Trophoblast cell (in vitro differentiated cells and primary cell): ENCODE measurements around the gene PPA1.

Experiments
- DNase-seq, 2 donors: peaks; one replicate each; pipeline ENCODE4 v3.0.0-alpha.2; 2016
- H2AFZ ChIP-seq: 2 replicates; pipeline ENCODE4 v1.6.1; 2013; ENCODE audit warnings: low read length, moderate library complexity, mild to moderate bottlenecking; ENCODE audit not compliant: insufficient read depth, poor library complexity
- H2AK5ac ChIP-seq: 2 replicates; pipeline ENCODE4 v1.6.1; 2013; ENCODE audit warnings: mild to moderate bottlenecking, low read length
- H2BK120ac ChIP-seq: 2 replicates; pipeline ENCODE4 v1.6.1; 2013; ENCODE audit warnings: low read length, mild to moderate bottlenecking, moderate library complexity; ENCODE audit not compliant: insufficient read depth, poor library complexity
- H2BK12ac ChIP-seq: 2 replicates; pipeline ENCODE4 v1.6.1; 2013; ENCODE audit warnings: mild to moderate bottlenecking, low read length, moderate library complexity
- H2BK5ac ChIP-seq: 2 replicates; pipeline ENCODE4 v1.6.1; 2013; ENCODE audit warnings: low read length, low read depth, moderate library complexity, mild to moderate bottlenecking; ENCODE audit not compliant: poor library complexity
- H3K14ac ChIP-seq: 2 replicates; pipeline ENCODE4 v1.6.1; 2013; ENCODE audit warnings: mild to moderate bottlenecking, low read length
- H3K18ac ChIP-seq: 2 replicates; pipeline ENCODE4 v1.6.1; 2013; ENCODE audit warnings: mild to moderate bottlenecking, low read length
- H3K23ac ChIP-seq: 2 replicates; pipeline ENCODE4 v1.6.1; 2013; ENCODE audit warnings: low read length
- H3K27ac ChIP-seq: 2 replicates; pipeline ENCODE4 v1.5.1; 2013; ENCODE audit warnings: low read depth, mild to moderate bottlenecking, inconsistent platforms, low read length, moderate library complexity
- H3K27me3 ChIP-seq: 2 replicates; pipeline ENCODE4 v1.6.1; 2013; ENCODE audit warnings: inconsistent platforms, mild to moderate bottlenecking, low read length, moderate library complexity; ENCODE audit not compliant: insufficient read depth
- H3K36me3 ChIP-seq, 2 experiments: 1 replicate in 1 of 2; 2 replicates in 1 of 2; pipeline ENCODE4 v1.6.1; 2013; ENCODE audit warnings: low read length in 2 of 2, mild to moderate bottlenecking in 2 of 2, moderate library complexity in 1 of 2; ENCODE audit not compliant: insufficient read depth in 2 of 2, control insufficient read depth in 1 of 2
- H3K4ac ChIP-seq: 2 replicates; pipeline ENCODE4 v1.6.1; 2013; ENCODE audit warnings: low read depth, mild to moderate bottlenecking, low read length, moderate library complexity
- H3K4me1 ChIP-seq, 2 experiments: 1 replicate in 1 of 2; 2 replicates in 1 of 2; pipeline ENCODE4 v1.6.1; 2013; ENCODE audit warnings: low read length in 2 of 2, mild to moderate bottlenecking in 2 of 2, moderate library complexity in 1 of 2; ENCODE audit not compliant: insufficient read depth in 2 of 2, control insufficient read depth in 1 of 2
- H3K4me2 ChIP-seq: 2 replicates; pipeline ENCODE4 v1.6.1; 2013; ENCODE audit warnings: inconsistent platforms, mild to moderate bottlenecking, low read length, moderate library complexity
- H3K4me3 ChIP-seq: 2 replicates; pipeline ENCODE4 v1.5.1; 2013; ENCODE audit warnings: mild to moderate bottlenecking, low read depth, low read length, inconsistent platforms
- H3K79me1 ChIP-seq: one replicate; pipeline ENCODE4 v1.6.1; 2013; ENCODE audit warnings: low read length
- H3K79me2 ChIP-seq: 2 replicates; pipeline ENCODE4 v1.6.1; 2013; ENCODE audit warnings: low read length, mild to moderate bottlenecking; ENCODE audit not compliant: control insufficient read depth, insufficient read depth, poor library complexity
- H3K9ac ChIP-seq: 2 replicates; pipeline ENCODE4 v1.6.1; 2013; ENCODE audit warnings: mild to moderate bottlenecking, low read length
- H3K9me3 ChIP-seq: 2 replicates; pipeline ENCODE4 v1.6.1; 2013; ENCODE audit warnings: low read depth, mild to moderate bottlenecking, control low read depth, inconsistent platforms, low read length; ENCODE audit not compliant: insufficient read depth
- H4K12ac ChIP-seq: 2 replicates; pipeline ENCODE4 v1.6.1; 2013; ENCODE audit warnings: low read depth, mild to moderate bottlenecking, low read length, moderate library complexity
- H4K8ac ChIP-seq: 2 replicates; pipeline ENCODE4 v1.6.1; 2013; ENCODE audit warnings: low read depth, mild to moderate bottlenecking, low read length, moderate library complexity
- H4K91ac ChIP-seq: one replicate; pipeline ENCODE4 v1.6.1; 2013; ENCODE audit warnings: low read depth, mild to moderate bottlenecking, low read length, moderate library complexity
- WGBS: extraction: QIAGEN DNeasy Blood & Tissue Kit; methylation state at CpG from one replicate; pipeline ENCODE4 v1.1.7; 2013; ENCODE audit warnings: missing lambda C conversion rate; ENCODE audit not compliant: insufficient read length, insufficient coverage; ENCODE audit errors: extremely low coverage; 5-methylcytosine and 5-hydroxymethylcytosine counted together

Gene PPA1

DNA sequence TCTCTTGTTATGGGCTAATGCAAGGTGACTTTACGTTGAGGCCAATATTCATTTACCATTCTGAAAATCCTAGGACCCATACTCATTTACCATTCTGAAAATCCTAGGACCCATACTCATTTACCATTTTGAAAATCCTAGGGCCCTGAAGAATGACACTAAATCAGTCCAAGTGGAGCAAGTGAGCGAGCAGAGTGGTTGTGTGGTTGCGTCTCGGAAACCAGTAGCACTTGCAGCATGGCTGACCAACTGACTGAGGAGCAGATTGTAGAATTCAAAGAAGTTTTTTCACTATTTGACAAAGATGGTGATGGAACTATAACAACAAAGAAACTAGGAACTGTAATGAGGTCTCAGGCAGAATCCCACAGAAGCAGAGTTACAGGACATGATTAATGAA lies 69.8 kb downstream of the PPA1 start:
- H3K4me1 ChIP-seq, result peaks cover 0 to 2% of the 10 kb centered on the region in 2 experiments
- DNase-seq, result no peak
- no peak overlapping the region for H3K23ac ChIP-seq
- H3K36me3 ChIP-seq, result peaks cover 5 to 6% of the 10 kb centered on the region in 2 experiments
- no peak overlapping the region for H3K9ac ChIP-seq
- no peak overlapping the region for H2BK120ac ChIP-seq
- H3K27me3 ChIP-seq, result no peaks in the 10 kb centered on the region
- no peak overlapping the region for H2BK12ac ChIP-seq
- no peak overlapping the region for H4K8ac ChIP-seq
- H3K14ac ChIP-seq, result no peak overlapping the region
- H2AFZ ChIP-seq, result no peak overlapping the region
- peak overlapping the region; percentile 52 for H3K4ac ChIP-seq
- H3K4me3 ChIP-seq, result no peak overlapping the region
- H3K79me2 ChIP-seq, result peaks cover 5% of the 10 kb centered on the region
- H3K9me3 ChIP-seq, result no peaks in the 10 kb centered on the region
- H3K18ac ChIP-seq, result no peak overlapping the region
- no peak overlapping the region for H4K91ac ChIP-seq
- no peak overlapping the region for H3K4me2 ChIP-seq
- no peak overlapping the region for H2BK5ac ChIP-seq
- H3K27ac ChIP-seq, result no peak overlapping the region
- no peak overlapping the region for H4K12ac ChIP-seq
- WGBS, result no CpG with 5 or more reads among the region's 4 CpGs
- H3K79me1 ChIP-seq, result no peaks in the 10 kb centered on the region
- no peak overlapping the region for H2AK5ac ChIP-seq

DNA sequence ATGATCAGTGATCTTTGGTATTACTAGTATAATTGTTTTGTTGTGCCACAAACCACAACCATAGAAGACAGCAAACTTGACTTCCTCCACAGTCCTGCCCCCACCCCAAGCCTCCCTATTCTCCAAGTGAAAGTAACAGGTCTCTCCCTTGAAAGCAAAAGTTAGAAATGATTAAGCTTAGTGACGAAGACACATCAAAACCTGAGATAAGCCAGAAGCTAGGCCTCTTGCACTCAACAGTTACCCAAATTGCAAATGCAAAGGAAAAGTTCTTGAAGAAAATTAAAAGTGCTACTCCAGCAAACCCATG lies 70.4 kb downstream of the PPA1 start:
- H3K9me3 ChIP-seq, result no peaks in the 10 kb centered on the region
- H4K91ac ChIP-seq, result no peak overlapping the region
- H2BK5ac ChIP-seq, result no peak overlapping the region
- H3K23ac ChIP-seq, result no peak overlapping the region
- H2AK5ac ChIP-seq, result no peak overlapping the region
- no peak overlapping the region for H2BK12ac ChIP-seq
- H3K4me2 ChIP-seq, result no peak overlapping the region
- no peak overlapping the region for H3K4me3 ChIP-seq
- peaks cover 4% of the 10 kb centered on the region for H3K79me2 ChIP-seq
- H3K4me1 ChIP-seq, result peaks cover 0 to 2% of the 10 kb centered on the region in 2 experiments
- no peak overlapping the region for H3K14ac ChIP-seq
- H4K8ac ChIP-seq, result no peak overlapping the region
- no peak overlapping the region for H3K27ac ChIP-seq
- no peak overlapping the region for H3K9ac ChIP-seq
- no peak overlapping the region for H2AFZ ChIP-seq
- H3K79me1 ChIP-seq, result no peaks in the 10 kb centered on the region
- H3K36me3 ChIP-seq, result peaks cover 4 to 6% of the 10 kb centered on the region in 2 experiments
- no peak overlapping the region for H2BK120ac ChIP-seq
- H4K12ac ChIP-seq, result no peak overlapping the region
- no CpG with 5 or more reads among the region's 1 CpG for WGBS
- DNase-seq, result no peak
- no peak overlapping the region for H3K4ac ChIP-seq
- H3K27me3 ChIP-seq, result no peaks in the 10 kb centered on the region
- no peak overlapping the region for H3K18ac ChIP-seq

DNA sequence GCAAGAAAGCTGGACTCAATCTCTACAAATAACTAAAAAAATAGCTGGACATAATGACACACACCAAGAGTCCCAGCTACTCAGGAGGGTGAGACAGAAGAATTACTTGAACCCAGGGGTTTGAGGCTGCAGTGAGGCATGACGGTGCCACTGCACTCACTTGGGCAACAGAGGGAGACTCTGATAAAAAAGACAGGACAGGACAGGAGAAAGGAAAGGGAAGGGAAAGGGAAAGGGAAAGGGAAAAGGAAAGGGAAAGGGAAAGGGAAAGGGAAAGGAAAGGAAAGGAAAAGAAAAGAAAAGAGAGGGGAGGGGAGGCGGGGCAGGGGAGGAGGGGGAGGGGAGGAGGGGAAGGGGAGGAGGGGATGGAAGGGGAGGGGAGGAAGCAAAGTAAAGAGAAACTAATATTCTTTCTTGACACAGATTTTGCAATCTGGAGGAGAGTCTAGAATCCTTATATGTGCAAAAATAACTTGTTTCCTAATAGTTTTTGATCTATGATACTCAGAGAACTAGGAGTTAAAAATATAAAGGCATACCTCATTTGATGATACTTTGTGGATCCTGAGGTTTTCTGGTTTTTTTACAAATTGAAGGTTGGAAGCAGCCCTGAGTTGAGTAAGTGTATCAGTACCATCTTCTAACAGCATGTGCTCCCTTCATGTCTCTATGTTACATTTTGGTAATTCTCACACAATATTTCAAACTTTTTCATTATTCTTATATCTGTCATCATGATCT lies 70.9 kb downstream of the PPA1 start:
- no peaks in the 10 kb centered on the region for H3K27me3 ChIP-seq
- no CpG with 5 or more reads among the region's 2 CpGs for WGBS

DNA sequence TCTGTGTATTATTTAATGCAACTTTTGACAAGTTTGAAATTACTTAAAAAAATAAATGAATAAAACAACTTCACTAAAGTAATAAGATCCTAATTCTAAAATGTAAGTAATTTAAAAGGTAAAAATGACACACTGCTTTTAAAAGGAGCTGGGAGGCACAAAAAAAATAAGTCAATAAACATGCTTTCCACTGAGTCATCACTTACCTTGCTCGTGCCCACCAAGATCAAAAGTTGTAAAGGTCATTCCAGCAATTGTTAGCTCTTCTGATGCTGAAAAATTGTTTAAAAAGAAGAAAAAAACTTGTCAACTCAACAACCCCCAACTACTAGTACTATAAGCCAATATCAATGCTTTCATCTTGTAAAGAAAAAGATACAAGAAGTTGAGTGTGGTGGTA lies 72.4 kb downstream of the PPA1 start:
- H3K27me3 ChIP-seq, result no peaks in the 10 kb centered on the region
- peaks cover 10 to 16% of the 10 kb centered on the region in 2 experiments for H3K36me3 ChIP-seq
- H3K14ac ChIP-seq, result no peak overlapping the region
- no CpG with 5 or more reads among the region's 1 CpG for WGBS
- H3K4me2 ChIP-seq, result no peak overlapping the region
- no peaks in the 10 kb centered on the region for H3K9me3 ChIP-seq
- peaks cover 0 to 2% of the 10 kb centered on the region in 2 experiments for H3K4me1 ChIP-seq
- H3K79me1 ChIP-seq, result no peaks in the 10 kb centered on the region
- no peak for DNase-seq
- no peak overlapping the region for H2BK12ac ChIP-seq
- H4K12ac ChIP-seq, result no peak overlapping the region
- H3K4ac ChIP-seq, result no peak overlapping the region
- H4K8ac ChIP-seq, result no peak overlapping the region
- H2BK5ac ChIP-seq, result no peak overlapping the region
- H3K27ac ChIP-seq, result no peak overlapping the region
- H3K9ac ChIP-seq, result no peak overlapping the region
- no peak overlapping the region for H2BK120ac ChIP-seq
- no peak overlapping the region for H2AK5ac ChIP-seq
- H3K79me2 ChIP-seq, result peaks cover 3% of the 10 kb centered on the region
- no peak overlapping the region for H2AFZ ChIP-seq
- H3K23ac ChIP-seq, result no peak overlapping the region
- no peak overlapping the region for H3K18ac ChIP-seq
- no peak overlapping the region for H4K91ac ChIP-seq
- no peak overlapping the region for H3K4me3 ChIP-seq

More for the DNA sequence above, 70.9 kb downstream of the PPA1 start:
- Histone ChIP-seq H2BK5ac (no peak overlapping the region), H2AK5ac (no peak overlapping the region), H2BK120ac (no peak overlapping the region), H3K14ac (no peak overlapping the region), H3K36me3 (peaks cover 3 to 6% of the 10 kb centered on the region in 2 experiments), H4K91ac (no peak overlapping the region), H3K79me1 (no peaks in the 10 kb centered on the region), H3K18ac (no peak overlapping the region), H4K12ac (no peak overlapping the region), H3K23ac (no peak overlapping the region), H3K4me3 (no peak overlapping the region), H2AFZ (no peak overlapping the region), H3K79me2 (peaks cover 3% of the 10 kb centered on the region), H3K4ac (peak overlapping the region; percentile 58), H3K9ac (no peak overlapping the region), H4K8ac (no peak overlapping the region), H3K4me1 (peaks cover 0 to 2% of the 10 kb centered on the region in 2 experiments), H3K9me3 (no peaks in the 10 kb centered on the region), H3K27ac (no peak overlapping the region), H2BK12ac (peak overlapping the region; percentile 31), H3K4me2 (no peak overlapping the region)
- DNase-seq, result no peak
